Sigmoid colon (tissue), 4 donors: Measurements from ENCODE around the gene PNKP.

Experiments used
- POLR2AphosphoS5 ChIP-seq, 4 donors: sonication (generic); formaldehyde crosslinking; IDR thresholded peaks; one replicate each; pipeline ENCODE4 v1.6.1; 2017; ENCODE audit warnings: antibody characterized with exemption in 4 of 4
- TF ChIP-seq, protein P1 (sequence below), 4 experiments: fragments of 450-650 bp in 3 of 4; fragments of 200-600 bp in 1 of 4; IDR thresholded peaks; one replicate each; pipeline ENCODE4 v1.5.1; 2016 to 2019; ENCODE audit warnings: antibody characterized with exemption in 4 of 4, mild to moderate bottlenecking in 3 of 4, moderate library complexity in 2 of 4

- TF ChIP-seq, protein P1, sequence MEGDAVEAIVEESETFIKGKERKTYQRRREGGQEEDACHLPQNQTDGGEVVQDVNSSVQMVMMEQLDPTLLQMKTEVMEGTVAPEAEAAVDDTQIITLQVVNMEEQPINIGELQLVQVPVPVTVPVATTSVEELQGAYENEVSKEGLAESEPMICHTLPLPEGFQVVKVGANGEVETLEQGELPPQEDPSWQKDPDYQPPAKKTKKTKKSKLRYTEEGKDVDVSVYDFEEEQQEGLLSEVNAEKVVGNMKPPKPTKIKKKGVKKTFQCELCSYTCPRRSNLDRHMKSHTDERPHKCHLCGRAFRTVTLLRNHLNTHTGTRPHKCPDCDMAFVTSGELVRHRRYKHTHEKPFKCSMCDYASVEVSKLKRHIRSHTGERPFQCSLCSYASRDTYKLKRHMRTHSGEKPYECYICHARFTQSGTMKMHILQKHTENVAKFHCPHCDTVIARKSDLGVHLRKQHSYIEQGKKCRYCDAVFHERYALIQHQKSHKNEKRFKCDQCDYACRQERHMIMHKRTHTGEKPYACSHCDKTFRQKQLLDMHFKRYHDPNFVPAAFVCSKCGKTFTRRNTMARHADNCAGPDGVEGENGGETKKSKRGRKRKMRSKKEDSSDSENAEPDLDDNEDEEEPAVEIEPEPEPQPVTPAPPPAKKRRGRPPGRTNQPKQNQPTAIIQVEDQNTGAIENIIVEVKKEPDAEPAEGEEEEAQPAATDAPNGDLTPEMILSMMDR (IDR thresholded peaks at IDR 0.05) = no peak
- no peak for TF ChIP-seq POLR2AphosphoS5 (IDR thresholded peaks at IDR 0.05)
Measured at GRCh38 chr19:49883094-49883493, 15.7 kb upstream of the PNKP start.
